ENCODE measurements around the gene BGN. TPM values are rescaled to one million over a fixed set of nuclear protein-coding genes. Genes with fewer than 3 reads are reported as not detected.

BGN gene
- total RNA-seq, 1 donor from 2014 or later, result 0.56 TPM

GRCh38 chrX:153522259-153522658, 27.5 kb downstream of the BGN start:
- Mint-ChIP-seq H3K9me3 (ENCODE audit: unreplicated experiment) (peaks cover 9% of the 10 kb centered on the region), H3K27ac (ENCODE audit: unreplicated experiment) (peak overlapping the region; percentile 86), H3K36me3 (ENCODE audit: unreplicated experiment) (no peaks in the 10 kb centered on the region), H3K4me1 (ENCODE audit: low read depth, unreplicated experiment) (peaks cover 28% of the 10 kb centered on the region), H3K4me3 (ENCODE audit: unreplicated experiment) (no peak overlapping the region), H3K27me3 (ENCODE audit: unreplicated experiment) (peaks cover 6% of the 10 kb centered on the region)
- DNase-seq, result no peak
- TF ChIP-seq CTCF (IDR thresholded peaks at IDR 0.05; ENCODE audit: partially characterized antibody, unreplicated experiment), result no peak

DNA sequence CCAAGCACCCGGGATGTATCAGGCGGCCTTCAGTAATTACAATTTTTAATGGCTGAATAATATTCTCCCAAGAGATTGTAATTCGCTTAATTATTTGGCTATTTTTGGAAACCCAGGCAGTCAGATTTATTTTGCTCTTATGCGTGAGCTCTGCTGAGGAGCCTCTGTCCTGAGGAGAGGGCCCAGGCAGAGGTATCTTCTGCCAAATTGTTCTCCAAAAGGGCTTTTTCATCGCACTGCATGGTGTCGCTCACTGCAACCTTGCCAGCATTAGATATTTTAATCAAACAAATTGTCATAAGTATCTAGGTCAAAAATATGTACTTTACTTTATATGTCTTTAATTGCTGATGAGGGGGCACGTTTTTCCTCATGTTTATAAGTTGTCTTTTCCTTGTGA, 28.5 kb downstream of the BGN start:
- H3K27ac Mint-ChIP-seq (ENCODE audit: unreplicated experiment), result no peak overlapping the region
- peaks cover 33% of the 10 kb centered on the region for H3K4me1 Mint-ChIP-seq (ENCODE audit: low read depth, unreplicated experiment)
- TF ChIP-seq CTCF (IDR thresholded peaks at IDR 0.05; ENCODE audit: partially characterized antibody, unreplicated experiment), result no peak
- DNase-seq, result no peak
- H3K27me3 Mint-ChIP-seq (ENCODE audit: unreplicated experiment), result peaks cover 7% of the 10 kb centered on the region
- peaks cover 9% of the 10 kb centered on the region for H3K9me3 Mint-ChIP-seq (ENCODE audit: unreplicated experiment)
- H3K4me3 Mint-ChIP-seq (ENCODE audit: unreplicated experiment), result no peak overlapping the region
- no peaks in the 10 kb centered on the region for H3K36me3 Mint-ChIP-seq (ENCODE audit: unreplicated experiment)

- Mint-ChIP-seq H3K4me1 (ENCODE audit: low read depth, unreplicated experiment) (peaks cover 35% of the 10 kb centered on the region), H3K27me3 (ENCODE audit: unreplicated experiment) (peaks cover 7% of the 10 kb centered on the region), H3K27ac (ENCODE audit: unreplicated experiment) (peak overlapping the region; percentile 97), H3K36me3 (ENCODE audit: unreplicated experiment) (no peaks in the 10 kb centered on the region), H3K4me3 (ENCODE audit: unreplicated experiment) (peak overlapping the region; percentile 81), H3K9me3 (ENCODE audit: unreplicated experiment) (peaks cover 9% of the 10 kb centered on the region)
- TF ChIP-seq CTCF (IDR thresholded peaks at IDR 0.05; ENCODE audit: partially characterized antibody, unreplicated experiment), result no peak
- no peak for DNase-seq
Measured at GRCh38 chrX:153524234-153524633, 29.5 kb downstream of the BGN start.

GRCh38 chrX:153525451-153525850, 30.7 kb downstream of the BGN start:
- Mint-ChIP-seq H3K4me3 (ENCODE audit: unreplicated experiment) (peak overlapping the region; percentile 81), H3K36me3 (ENCODE audit: unreplicated experiment) (no peaks in the 10 kb centered on the region), H3K27me3 (ENCODE audit: unreplicated experiment) (peaks cover 7% of the 10 kb centered on the region), H3K9me3 (ENCODE audit: unreplicated experiment) (peaks cover 9% of the 10 kb centered on the region), H3K4me1 (ENCODE audit: low read depth, unreplicated experiment) (peaks cover 34% of the 10 kb centered on the region), H3K27ac (ENCODE audit: unreplicated experiment) (peak overlapping the region; percentile 97)
- TF ChIP-seq CTCF (IDR thresholded peaks at IDR 0.05; ENCODE audit: partially characterized antibody, unreplicated experiment), result no peak
- peak; percentile 53 for DNase-seq

DNA sequence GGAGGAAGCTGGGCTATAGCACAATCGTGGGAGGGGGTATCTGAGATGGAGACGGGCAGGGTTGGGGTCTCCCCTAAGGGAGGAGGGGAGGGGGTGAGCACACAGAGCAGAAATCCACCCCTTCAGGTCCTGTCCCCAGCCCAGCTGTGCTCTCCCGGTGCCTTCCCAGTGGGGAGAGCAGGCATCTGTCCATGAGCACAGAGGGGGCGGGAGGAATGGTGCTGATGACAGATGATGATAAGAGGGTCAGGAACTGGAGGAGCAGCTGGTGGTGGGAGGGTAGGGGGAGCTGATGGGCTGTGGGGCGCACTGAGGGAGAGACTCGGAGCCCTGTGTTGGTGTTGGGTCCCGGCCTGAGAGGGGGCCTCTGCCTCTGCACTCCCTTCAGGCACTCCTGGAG, 31.3 kb downstream of the BGN start:
- Mint-ChIP-seq H3K27me3 (ENCODE audit: unreplicated experiment) (peaks cover 7% of the 10 kb centered on the region), H3K27ac (ENCODE audit: unreplicated experiment) (peak overlapping the region; percentile 97), H3K36me3 (ENCODE audit: unreplicated experiment) (no peaks in the 10 kb centered on the region), H3K4me3 (ENCODE audit: unreplicated experiment) (peak overlapping the region; percentile 64), H3K9me3 (ENCODE audit: unreplicated experiment) (peaks cover 9% of the 10 kb centered on the region), H3K4me1 (ENCODE audit: low read depth, unreplicated experiment) (peaks cover 34% of the 10 kb centered on the region)
- no peak for DNase-seq
- no peak for TF ChIP-seq CTCF (IDR thresholded peaks at IDR 0.05; ENCODE audit: partially characterized antibody, unreplicated experiment)

Measured in glutamatergic neuron (in vitro differentiated cells).